Fibroblast of lung (primary cell): ENCODE results near the gene VPS41. TPM values are rescaled to one million over a fixed set of nuclear protein-coding genes. Genes with fewer than 3 reads are reported as not detected.

Source experiments
- DNase-seq, 2 donors: peaks; one replicate each; pipeline versions ENCODE4 v3.0.0 to v3.0.0-alpha.2; 2010; ENCODE audit warnings: low read depth in 2 of 2
- H2AFZ ChIP-seq: 2 replicates; pipeline ENCODE4 v1.5.1; 2012; ENCODE audit warnings: low read length, control low read depth, inconsistent platforms
- H3K27ac ChIP-seq: 2 replicates; pipeline ENCODE4 v1.5.1; 2011; ENCODE audit warnings: low read length, control low read depth; ENCODE audit not compliant: insufficient read depth
- H3K27me3 ChIP-seq: 2 replicates; pipeline ENCODE4 v1.5.1; 2011; ENCODE audit warnings: mild to moderate bottlenecking, low read length; ENCODE audit not compliant: control insufficient read depth, insufficient read depth
- H3K36me3 ChIP-seq: 2 replicates; pipeline ENCODE4 v1.5.1; 2011; ENCODE audit warnings: low read length; ENCODE audit not compliant: control insufficient read depth, insufficient read depth
- H3K4me1 ChIP-seq: 2 replicates; pipeline ENCODE4 v1.5.1; 2011; ENCODE audit warnings: low read length; ENCODE audit not compliant: control insufficient read depth, insufficient read depth; ENCODE audit errors: extremely low read depth
- H3K4me2 ChIP-seq: 2 replicates; pipeline ENCODE4 v1.5.1; 2011; ENCODE audit warnings: low read length, control low read depth; ENCODE audit not compliant: insufficient read depth; ENCODE audit errors: extremely low read depth
- H3K4me3 ChIP-seq, 4 experiments: fragments of 200-600 bp in 1 of 4; sonication (generic) in 1 of 4; replicated peaks in 1 of 4; 2 replicates each; pipeline ENCODE4 v1.5.1; 2011 to 2016; ENCODE audit warnings: low read length in 4 of 4, low read depth in 3 of 4, mild to moderate bottlenecking in 3 of 4, control low read depth in 2 of 4, inconsistent platforms in 1 of 4, mixed read lengths in 1 of 4; ENCODE audit not compliant: insufficient read depth in 1 of 4; ENCODE audit errors: control extremely low read depth in 1 of 4
- H3K79me2 ChIP-seq: 2 replicates; pipeline ENCODE4 v1.5.1; 2012; ENCODE audit warnings: mild to moderate bottlenecking, low read length, inconsistent platforms; ENCODE audit not compliant: control insufficient read depth, insufficient read depth
- H3K9ac ChIP-seq: 2 replicates; pipeline ENCODE4 v1.5.1; 2011; ENCODE audit warnings: mild to moderate bottlenecking, low read length, control low read depth; ENCODE audit not compliant: insufficient read depth
- H3K9me3 ChIP-seq: 2 replicates; pipeline ENCODE4 v1.5.1; 2012; ENCODE audit warnings: low read depth, low read length; ENCODE audit not compliant: control insufficient read depth, insufficient read depth
- H4K20me1 ChIP-seq: 2 replicates; pipeline ENCODE4 v1.5.1; 2011; ENCODE audit warnings: low read length; ENCODE audit not compliant: control insufficient read depth, insufficient read depth; ENCODE audit errors: extremely low read depth
- CTCF ChIP-seq, 2 donors: IDR thresholded peaks in 1 of 2; conservative IDR thresholded peaks in 1 of 2; 1 replicate in 1 of 2; 2 replicates in 1 of 2; pipeline ENCODE4 v1.5.1; 2011 to 2012; ENCODE audit warnings: low read length in 2 of 2, control low read depth in 1 of 2, inconsistent platforms in 1 of 2, low read depth in 1 of 2, mild to moderate bottlenecking in 1 of 2
- EZH2 ChIP-seq: IDR thresholded peaks from 2 replicates; pipeline ENCODE4 v1.5.1; 2012; ENCODE audit warnings: low read length, control low read depth, mild to moderate bottlenecking; ENCODE audit errors: missing control alignments
- polyA plus RNA-seq, 2 donors: library from polyadenylated mRNA; depleted of rRNA in 1 of 2; stranded (reverse) in 1 of 2; unstranded in 1 of 2; fragments of >200 nt; gene quantifications; 2 replicates each; pipeline ENCODE4 v1.2.1, GENCODE V29; 2011 to 2012; ENCODE audit warnings: missing spikeins in 1 of 2
- total RNA-seq: library from RNA; depleted of rRNA; stranded (reverse); fragments of >200 nt; gene quantifications from 2 replicates; pipeline ENCODE4 v1.2.1, GENCODE V29; 2014

VPS41 gene
- total and polyA plus RNA-seq, 2 donors (not counting 1 experiment from before 2014, with no cell fraction given): 55.5 to 66.7 TPM

DNA sequence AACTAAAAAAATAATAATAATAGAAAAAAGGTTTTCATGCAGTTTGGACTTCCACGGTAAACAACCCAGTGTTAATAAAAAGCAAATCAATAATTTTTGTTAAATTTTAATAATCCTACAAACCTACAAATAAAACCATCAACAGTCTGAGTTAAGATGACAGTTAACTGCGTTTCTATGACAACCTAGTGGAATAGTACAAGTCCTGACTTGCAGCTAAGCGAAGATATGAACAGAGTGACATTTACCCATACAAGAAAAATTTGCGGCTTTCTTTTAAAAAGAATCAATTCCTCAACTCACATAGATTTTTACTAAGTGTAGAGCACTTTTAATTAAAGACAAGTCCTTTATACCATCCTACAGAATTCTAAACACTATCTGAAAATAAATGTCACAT, 35.6 kb downstream of the VPS41 start:
- Histone ChIP-seq H4K20me1 (no peaks in the 10 kb centered on the region), H3K36me3 (no peaks in the 10 kb centered on the region), H3K9me3 (no peaks in the 10 kb centered on the region), H3K4me3 (no peak overlapping the region), H3K9ac (no peak overlapping the region), H3K27me3 (no peaks in the 10 kb centered on the region), H2AFZ (no peak overlapping the region), H3K27ac (no peak overlapping the region), H3K4me1 (no peaks in the 10 kb centered on the region), H3K4me2 (no peak overlapping the region), H3K79me2 (no peaks in the 10 kb centered on the region)
- TF ChIP-seq EZH2 (no peak), CTCF (conservative IDR thresholded peaks at IDR 0.05 in 1 of 2, IDR thresholded peaks at IDR 0.05 in 1 of 2; ENCODE audit: low read depth in 1 of 2, low read length in 2 of 2) (no peak)
- DNase-seq: peak; percentile 11 to 23

DNA sequence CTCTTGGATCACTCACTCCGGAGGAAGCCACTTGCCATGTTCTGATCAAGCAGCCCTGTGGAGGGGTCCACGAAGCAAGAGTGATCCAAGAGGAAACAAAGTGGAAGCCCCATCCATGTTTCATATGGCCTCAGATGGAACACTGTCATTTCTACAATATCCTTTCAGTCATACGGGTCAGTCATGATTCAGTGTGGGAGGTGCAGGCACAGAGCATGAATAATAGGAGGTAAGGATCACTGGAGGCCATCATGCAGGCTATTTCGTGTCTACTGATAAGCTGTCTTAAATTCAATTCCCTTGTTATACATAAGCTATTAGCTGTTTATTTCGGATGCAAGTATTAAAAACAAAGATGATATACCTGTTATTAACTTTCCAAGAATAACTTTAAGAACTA, 36.8 kb downstream of the VPS41 start:
- Histone ChIP-seq H3K79me2 (no peaks in the 10 kb centered on the region), H3K36me3 (no peaks in the 10 kb centered on the region), H3K9me3 (no peaks in the 10 kb centered on the region), H3K9ac (no peak overlapping the region), H3K4me1 (no peaks in the 10 kb centered on the region), H3K4me3 (no peak overlapping the region), H3K27me3 (no peaks in the 10 kb centered on the region), H2AFZ (no peak overlapping the region), H3K4me2 (no peak overlapping the region), H3K27ac (no peak overlapping the region), H4K20me1 (no peaks in the 10 kb centered on the region)
- DNase-seq: no peak
- TF ChIP-seq CTCF (conservative IDR thresholded peaks at IDR 0.05 in 1 of 2, IDR thresholded peaks at IDR 0.05 in 1 of 2; ENCODE audit: low read depth in 1 of 2, low read length in 2 of 2): no peak
- TF ChIP-seq EZH2: no peak

- no peaks in the 10 kb centered on the region for H3K4me1 ChIP-seq
- no peak overlapping the region for H2AFZ ChIP-seq
- no peak overlapping the region for H3K4me3 ChIP-seq
- H3K27me3 ChIP-seq: no peaks in the 10 kb centered on the region
- no peaks in the 10 kb centered on the region for H3K9me3 ChIP-seq
- H3K9ac ChIP-seq: no peak overlapping the region
- TF ChIP-seq EZH2 (no peak), CTCF (conservative IDR thresholded peaks at IDR 0.05 in 1 of 2, IDR thresholded peaks at IDR 0.05 in 1 of 2; ENCODE audit: low read depth in 1 of 2, low read length in 2 of 2) (no peak)
- H3K4me2 ChIP-seq: no peak overlapping the region
- H3K36me3 ChIP-seq: no peaks in the 10 kb centered on the region
- no peaks in the 10 kb centered on the region for H3K79me2 ChIP-seq
- no peak overlapping the region for H3K27ac ChIP-seq
- no peak for DNase-seq
- no peaks in the 10 kb centered on the region for H4K20me1 ChIP-seq
Measured at GRCh38 chr7:38870147-38870546, 38.8 kb downstream of the VPS41 start.
